GM21390 (cell line): ENCODE data around the gene TMEM87B.
"Not testable (repeated sequence)": the region's sequence is repeated elsewhere in the genome, so short reads cannot be mapped to it uniquely, and the experiment has no call there.

Experiments
- ATAC-seq: cut with Tn5 transposase; IDR thresholded peaks from one replicate; pipeline ENCODE4 v1.9.1; 2021; ENCODE audit not compliant: unreplicated experiment

The TMEM87B gene

DNA sequence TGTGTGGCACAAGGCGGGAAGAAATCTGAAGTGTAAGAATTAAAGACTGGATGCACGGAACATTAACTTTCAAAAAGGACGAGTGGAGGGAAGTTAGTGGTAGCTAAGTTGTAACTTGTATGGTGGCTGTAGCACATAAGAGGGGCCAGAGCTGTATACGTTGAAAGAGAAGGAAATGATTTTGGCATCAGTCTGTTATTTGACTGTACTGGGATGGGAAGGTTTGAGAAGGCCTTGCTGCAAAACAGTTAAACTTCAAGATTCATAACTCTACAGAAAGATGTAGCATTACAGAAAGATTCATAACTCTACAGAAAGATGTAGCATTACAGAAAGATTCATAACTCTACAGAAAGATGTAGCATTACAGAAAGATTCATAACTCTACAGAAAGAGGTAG lies 58.3 kb downstream of the TMEM87B start:
- ATAC-seq: not testable (repeated sequence)

DNA sequence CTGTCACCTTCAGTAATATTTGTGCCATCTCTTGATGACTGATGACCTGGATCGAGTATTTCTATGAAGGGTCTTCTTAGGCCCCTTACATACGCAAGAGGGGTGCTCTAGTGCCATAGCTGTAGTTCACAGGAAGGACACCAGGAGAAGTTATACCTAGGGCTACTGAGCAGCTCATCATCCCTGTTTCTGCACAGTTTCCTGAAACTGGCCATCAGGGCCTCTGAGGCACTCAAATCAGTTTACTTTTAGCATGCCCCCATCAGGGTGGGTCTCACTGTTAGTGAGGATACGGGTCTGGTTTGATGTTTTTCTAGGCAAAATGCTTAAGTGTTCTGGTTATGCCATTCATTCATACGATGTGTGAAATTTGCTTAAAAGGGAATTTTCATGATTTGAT lies 63.1 kb downstream of the TMEM87B start:
- ATAC-seq: no peak

DNA sequence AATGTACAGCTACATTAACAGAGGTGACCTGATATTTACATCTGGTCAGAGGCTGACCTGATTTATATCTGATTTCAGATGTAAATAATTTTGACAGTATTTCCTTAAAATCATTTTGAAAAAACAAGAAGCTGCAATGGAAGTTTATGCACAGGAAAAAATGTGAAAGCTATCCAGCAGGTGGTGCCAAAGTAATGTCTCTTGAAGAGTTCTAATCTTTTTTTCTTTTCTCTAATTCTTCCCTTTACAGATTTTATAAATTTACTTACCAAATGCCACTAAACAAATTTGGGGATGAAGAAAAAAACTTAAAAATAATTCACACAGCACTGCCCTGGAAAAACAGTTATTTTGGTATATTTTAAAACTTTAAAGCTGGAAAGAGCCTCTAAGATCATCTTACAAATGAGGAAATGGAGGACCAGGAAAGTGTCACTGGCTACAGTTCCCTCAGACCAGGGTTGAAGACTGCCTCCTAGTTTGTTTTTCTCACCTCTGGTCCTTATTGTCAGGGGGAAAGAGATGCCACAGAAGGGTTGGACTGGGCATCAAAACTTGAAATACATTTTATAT lies 66.7 kb downstream of the TMEM87B start:
- ATAC-seq: no peak

DNA sequence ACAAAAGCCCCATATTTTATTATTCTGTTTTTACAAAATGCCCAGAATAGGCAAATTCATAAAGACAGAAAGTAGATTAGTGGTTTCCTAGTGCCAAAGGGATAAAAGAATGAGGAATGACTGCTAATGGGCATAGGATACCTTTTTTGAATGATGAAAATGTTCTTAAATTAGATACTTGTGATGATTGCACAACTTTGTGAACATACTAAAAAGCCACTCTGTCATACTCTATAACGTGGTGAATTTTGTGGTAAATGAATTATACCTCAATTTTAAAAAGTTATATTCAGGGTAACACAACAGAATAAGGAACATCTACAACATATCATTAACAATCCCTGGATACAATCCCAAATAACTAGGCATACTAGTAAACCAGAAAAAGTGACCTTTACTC lies 74.0 kb downstream of the TMEM87B start:
- no peak for ATAC-seq

DNA sequence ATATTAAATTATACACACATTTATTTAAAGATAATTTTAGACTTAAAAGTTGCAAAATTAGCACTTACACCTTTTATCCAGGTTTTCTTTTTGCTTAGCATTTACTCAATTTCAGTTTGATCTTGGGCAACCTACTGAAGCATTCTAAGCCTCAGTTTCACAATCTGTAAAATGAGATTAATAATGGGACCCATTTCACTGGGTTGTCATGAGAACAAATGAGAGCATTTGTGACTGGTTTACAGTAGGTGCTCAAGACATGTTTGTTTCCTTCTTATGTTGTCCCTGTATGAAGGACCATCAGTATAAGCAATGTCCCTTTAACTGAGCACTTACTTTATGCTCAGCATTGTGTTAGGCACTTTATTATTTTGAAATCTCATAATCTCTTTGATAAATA lies 78.3 kb downstream of the TMEM87B start:
- ATAC-seq: no peak

DNA sequence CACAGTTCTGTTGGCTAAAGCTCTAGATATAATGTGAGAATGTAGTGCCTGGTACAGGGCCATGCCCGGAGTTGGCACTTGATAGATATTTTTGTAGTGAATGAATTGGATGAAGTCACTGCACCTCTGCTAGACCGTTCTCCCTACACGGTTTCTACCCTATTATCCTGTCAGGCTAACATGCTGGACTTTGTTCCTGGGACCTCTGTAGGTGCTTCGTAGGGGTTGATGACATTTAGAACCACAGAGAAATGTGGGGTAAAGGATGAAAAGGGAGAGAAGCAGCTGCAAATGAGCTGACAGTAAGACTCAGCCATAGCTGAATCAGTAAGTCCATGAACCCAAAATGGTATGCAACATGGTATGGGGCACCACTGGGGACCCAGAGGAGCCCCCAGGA lies 79.1 kb downstream of the TMEM87B start:
- no peak for ATAC-seq

DNA sequence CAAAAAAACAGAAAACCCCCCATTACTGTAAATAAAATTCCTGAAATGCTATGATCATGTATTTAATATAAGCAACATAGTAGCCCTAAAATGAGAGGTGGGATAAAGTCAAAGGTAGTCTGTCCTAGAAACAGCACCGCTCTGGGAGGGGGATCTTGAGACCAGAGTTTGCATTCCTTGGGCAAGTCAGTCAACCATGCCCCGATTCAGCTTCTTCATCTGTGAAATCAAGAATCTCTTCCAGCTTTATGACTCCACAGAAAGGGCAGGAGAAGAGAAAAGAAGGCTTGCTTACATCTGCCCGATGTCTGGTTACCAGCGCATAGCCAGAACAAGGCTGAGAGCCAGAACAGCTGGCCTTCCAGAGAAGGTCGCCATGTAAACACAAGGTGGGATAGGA lies 81.0 kb downstream of the TMEM87B start:
- ATAC-seq: no peak

DNA sequence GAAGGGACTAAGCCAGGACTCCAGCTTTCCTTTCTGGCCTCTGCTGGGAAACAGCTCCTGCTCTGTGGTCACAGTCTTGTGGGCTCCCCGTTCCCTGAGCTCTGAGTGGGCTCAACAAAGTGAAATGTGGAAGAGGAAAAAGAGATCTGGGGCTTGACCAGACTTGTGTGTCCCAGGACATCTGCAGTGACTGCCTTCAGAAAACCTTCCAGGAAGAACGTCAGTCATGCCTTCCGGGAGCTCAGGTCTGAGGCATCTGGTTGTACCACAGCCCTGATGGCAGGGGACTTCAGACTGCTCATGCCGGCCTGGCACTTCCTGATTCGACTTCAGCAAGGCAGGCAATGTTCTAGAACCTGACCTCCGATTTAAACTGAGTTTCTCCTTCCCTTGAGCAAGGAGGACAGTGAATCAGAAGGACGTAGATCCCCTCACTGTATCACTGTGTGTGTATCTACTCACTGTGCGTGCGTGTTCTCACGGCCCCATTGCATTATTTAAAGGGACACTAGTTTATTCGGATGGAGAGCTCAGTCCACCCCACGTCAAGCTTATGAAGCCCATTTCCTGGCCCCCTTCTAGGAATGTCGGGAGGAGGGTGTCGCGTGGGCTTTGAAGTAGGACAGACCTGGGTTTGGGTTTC lies 82.6 kb downstream of the TMEM87B start:
- ATAC-seq: no peak

DNA sequence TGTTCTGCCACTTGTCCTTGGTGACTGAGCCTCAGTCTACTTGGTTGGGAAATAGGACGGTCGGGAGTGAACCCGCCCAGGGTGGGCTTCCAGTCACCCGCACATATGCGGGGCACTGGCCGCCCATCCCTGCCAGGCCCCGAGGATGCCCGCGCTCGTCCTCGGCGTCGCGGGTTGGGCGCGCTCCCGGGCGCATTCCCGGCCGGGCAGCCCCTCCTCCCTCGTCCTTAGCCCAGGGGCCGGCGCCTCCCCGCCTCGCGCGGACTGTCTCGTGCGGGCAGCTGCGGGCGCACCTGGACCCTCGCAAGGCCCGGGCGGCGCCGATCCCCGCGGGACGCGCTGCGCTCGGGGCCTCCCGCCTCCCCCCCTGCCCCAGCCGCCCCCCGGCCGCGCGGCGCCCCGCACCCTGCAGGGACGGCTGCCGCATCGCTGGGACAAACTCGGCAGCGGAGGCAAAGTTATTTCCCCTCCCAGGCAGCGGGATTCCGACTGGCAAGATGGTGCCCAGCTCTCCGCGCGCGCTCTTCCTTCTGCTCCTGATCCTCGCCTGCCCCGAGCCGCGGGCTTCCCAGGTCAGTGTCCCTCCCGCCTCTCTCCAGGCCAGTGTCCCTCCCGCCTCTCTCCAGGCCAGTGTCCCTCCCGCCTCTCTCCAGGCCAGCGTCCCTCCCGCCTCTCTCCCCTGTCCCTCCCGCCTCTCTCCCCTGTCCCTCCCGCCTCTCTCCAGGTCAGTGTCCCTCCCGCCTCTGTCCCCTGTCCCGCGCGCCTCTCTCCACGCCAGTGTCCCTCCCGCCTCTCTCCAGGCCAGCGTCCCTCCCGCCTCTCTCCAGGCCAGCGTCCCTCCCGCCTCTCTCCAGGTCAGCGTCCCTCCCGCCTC lies 83.3 kb downstream of the TMEM87B start, which contains the start of gene FBLN7:
Gene FBLN7, plus strand, starts transcription at position 227 of the 874 bp plus-strand sequence. Its CDS starts 271 bp downstream, at position 498.
- ATAC-seq: no peak

DNA sequence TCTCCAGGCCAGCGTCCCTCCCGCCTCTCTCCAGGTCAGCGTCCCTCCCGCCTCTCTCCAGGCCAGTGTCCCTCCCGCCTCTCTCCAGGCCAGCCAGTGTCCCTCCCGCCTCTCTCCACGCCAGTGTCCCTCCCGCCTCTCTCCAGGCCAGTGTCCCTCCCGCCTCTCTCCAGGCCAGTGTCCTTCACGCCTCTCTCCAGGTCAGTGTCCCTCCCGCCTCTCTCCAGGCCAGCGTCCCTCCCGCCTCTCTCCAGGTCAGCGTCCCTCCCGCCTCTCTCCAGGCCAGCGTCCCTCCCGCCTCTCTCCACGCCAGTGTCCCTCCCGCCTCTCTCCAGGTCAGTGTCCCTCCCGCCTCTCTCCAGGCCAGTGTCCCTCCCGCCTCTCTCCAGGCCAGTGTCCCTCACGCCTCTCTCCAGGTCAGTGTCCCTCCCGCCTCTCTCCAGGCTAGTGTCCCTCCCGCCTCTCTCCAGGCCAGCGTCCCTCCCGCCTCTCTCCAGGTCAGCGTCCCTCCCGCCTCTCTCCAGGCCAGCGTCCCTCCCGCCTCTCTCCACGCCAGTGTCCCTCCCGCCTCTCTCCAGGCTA lies 84.1 kb downstream of the TMEM87B start:
- ATAC-seq: not testable (repeated sequence)

DNA sequence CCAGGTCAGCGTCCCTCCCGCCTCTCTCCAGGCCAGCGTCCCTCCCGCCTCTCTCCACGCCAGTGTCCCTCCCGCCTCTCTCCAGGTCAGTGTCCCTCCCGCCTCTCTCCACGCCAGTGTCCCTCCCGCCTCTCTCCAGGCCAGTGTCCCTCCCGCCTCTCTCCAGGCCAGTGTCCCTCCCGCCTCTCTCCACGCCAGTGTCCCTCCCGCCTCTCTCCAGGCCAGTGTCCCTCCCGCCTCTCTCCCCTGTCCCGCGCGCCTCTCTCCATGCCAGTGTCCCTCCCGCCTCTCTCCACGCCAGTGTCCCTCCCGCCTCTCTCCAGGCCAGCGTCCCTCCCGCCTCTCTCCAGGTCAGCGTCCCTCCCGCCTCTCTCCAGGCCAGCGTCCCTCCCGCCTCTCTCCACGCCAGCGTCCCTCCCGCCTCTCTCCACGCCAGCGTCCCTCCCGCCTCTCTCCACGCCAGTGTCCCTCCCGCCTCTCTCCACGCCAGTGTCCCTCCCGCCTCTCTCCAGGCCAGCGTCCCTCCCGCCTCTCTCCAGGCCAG lies 84.7 kb downstream of the TMEM87B start:
- ATAC-seq: not testable (repeated sequence)

DNA sequence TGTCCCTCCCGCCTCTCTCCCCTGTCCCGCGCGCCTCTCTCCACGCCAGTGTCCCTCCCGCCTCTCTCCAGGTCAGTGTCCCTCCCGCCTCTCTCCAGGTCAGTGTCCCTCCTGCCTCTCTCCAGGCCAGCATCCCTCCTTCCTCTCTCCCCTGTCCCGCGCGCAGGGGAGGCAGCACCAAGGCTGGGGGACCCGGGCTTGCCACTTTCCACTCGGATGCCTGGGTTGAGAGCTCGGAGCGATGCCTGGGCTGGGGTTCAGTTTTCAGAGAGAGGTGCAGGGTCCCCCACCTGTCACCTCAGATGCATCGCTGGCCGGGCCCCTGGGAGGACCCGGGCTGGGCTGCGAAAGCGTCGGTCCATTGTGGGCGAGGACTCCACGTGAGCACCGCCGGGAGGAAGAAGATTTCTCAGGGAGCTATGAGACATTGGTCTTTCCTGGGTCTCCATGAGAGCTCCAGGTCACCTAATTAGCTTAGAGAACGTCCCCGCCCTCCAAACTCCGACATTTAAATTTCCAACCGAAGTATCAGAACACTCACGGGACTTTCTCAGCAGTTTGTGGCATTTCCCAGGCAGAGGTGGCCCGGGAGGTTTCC lies 85.2 kb downstream of the TMEM87B start:
- ATAC-seq: no peak

DNA sequence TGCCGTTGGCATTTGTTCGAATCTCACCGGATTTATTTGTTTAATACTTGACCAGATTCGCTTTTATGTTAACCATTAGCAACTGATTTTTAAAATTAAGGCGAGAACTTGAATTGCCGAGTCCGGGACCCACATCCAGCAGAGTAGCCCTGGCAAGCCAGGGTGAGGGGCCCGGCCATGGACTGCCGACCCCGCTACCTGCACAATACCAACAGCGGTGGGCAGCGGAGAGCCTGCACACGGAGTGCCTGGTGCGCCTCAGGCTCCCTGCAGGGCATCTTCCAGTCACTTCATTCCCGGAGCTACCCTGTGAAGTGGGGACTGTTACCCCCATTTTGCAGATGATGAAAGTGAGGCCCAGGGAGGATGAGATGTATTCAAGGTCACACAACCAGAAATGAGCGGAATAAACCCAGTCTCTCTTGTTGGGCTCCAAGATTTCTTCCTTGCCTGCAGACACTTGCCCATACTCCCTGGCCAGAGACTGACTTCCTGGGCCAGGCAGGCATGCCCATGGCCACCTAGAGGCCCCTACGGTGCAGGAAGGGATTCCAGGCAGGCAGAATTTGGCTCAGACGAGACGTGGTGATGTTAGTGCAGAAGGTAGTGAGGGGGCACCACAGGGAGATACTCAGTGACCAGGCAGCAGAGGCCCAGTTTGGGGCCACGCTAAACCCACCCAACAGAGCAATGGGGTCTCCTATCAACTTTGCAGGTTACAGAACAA lies 86.0 kb downstream of the TMEM87B start:
- ATAC-seq: no peak

DNA sequence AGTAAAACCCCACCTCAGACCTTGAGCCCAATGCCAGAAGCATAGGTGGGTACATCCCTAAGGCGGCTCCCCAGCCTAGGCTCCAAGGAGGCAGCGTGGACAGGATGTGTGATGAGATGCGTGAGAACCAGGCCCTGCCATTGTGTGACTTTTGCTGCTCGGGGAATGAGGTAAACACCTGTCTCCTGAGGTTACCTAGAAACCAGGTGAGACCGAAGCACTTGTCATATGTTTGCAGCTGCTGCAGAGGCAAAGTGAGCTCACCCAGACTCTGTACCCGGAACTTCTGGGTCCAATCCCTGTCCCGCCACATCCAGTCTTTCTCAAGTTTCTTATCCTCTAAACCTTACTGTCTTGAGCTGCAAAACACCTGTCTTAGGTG lies 86.5 kb downstream of the TMEM87B start:
- no peak for ATAC-seq

DNA sequence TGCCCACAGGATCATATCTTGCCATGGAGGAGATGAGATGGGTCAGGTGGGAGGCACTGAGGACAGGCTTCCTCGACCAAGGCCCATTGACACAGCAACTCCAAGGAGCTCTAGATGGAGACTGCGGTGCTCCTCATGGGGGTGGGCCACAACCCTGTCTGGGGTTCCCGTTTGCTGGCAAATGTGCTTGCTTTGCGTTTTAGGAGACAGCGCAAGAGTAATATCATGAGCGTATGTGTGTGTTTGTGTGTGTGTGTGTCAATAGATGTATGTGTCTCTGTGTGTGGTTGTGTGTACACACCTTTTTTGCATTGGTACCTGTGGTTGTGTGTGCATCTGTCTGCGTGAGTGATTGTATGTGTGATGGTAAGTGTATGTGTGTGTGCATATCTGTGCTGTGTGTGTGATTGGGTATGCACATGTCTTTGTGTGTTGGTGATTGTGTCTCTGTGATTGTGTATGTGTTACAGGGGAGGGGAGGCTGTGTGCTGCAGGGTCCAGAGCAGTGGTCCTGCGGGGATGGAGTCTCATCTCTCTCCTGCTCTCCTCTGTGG lies 87.5 kb downstream of the TMEM87B start:
- ATAC-seq: no peak

DNA sequence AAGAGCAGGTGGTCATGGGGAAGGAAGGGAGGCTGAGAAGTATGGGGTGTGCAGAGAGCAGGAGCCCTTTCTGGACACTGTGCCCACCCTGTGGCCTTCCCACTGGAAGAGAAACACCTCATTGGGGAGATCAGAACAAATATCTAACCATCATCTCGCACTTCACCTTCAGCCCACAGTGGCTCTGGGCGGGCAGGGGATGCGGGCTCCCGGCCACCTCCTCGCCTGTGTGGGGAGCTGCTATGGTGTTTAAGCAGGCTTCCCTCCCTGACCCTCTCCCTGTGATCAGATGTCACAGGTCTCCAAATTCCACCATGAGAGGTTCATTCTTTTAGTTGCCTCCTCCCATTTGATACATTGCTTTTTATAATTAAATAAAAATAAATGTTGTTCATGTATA lies 88.1 kb downstream of the TMEM87B start:
- no peak for ATAC-seq

DNA sequence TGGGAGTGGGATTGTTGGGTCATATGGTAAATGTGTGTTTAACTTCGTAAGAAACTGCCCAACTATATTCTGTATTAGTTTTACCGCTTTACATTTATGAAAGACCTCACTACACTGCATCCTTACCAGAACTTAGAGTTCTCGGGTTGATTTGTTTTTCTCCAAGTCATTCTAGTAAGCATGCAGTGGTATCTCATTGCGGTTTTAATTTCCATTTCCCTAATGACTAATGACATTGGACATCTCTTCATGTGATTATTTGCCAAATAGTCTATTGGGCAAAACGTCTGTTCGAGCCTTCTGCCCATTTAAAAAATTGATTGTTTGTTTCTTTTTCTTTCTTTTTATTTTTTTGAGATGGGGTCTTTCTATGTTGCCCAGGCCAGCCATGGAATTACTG lies 89.9 kb downstream of the TMEM87B start:
- ATAC-seq: no peak

DNA sequence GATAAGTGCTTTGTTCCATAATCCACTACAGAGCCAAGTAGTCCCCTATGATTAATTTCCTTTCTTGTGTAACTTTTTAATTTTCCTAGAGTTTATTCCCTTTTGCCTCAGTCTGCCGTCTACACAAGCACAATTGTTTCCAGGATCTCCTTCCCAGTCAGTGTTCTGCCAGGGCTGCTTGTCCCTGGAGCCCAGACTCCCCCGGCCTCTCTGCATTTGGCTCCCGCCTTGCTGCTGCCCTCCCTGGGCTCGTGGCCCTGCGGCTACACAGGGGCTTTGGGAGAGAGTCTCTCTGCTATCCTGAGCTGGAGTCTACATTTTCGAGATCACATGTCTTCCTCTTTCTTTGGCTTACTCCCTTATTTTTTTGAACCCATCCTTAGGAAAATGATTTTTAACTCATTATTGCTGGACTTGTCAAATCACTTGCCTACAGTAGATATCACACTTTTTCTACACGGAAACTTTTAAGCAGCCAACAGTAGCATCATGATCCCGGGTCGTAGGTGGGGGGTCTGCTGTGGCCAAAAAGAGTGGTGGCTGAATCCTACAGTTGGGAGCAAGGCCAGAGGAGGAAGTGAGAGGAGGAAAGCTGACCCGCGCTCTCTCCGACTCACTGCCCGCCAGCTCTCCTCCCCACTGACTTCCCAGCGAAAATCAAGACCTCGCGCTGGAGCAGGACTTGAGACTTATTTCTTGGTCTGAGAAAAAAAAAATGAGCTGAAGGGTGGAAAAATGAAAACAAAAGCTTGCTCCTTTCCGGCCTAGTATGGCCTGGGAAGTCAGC lies 92.5 kb downstream of the TMEM87B start:
- no peak for ATAC-seq

DNA sequence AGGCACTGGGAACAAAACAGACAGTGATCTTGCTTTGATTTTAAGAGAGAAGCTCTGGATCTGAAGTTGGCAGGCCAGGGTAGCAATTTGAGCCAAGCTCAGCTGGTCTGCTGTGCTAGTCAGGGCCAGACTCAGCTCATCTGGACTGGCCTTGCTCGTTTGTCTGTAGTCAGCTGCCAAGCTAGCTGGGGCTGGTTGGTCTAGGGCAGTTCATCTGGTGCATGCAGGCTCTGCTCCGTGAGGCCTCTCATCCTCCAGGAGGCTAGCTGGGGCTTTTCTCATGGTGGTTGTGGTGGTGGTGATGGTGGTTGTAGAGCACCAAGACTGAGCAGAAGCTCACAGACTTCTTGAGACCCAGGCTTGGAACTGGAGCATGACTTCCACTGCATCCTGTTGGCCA lies 93.4 kb downstream of the TMEM87B start:
- no peak for ATAC-seq
